GM13977 (cell line): ENCODE results near the gene CHRD.
A peak's percentile ranks its signal among the peaks of the same experiment; 100 is the strongest.
"Not testable (repeated sequence)": the region's sequence is repeated elsewhere in the genome, so short reads cannot be mapped to it uniquely, and the experiment has no call there.

Source experiments
- DNase-seq: peaks from one replicate; pipeline ENCODE4 v3.0.0; 2012; ENCODE audit warnings: low spot score
- in situ Hi-C: fragments of 300-500 bp; cut with MboI; formaldehyde crosslinking; loops from one replicate; pipeline ENCODE4 v1.12.0; 2022; ENCODE audit warnings: low sequenced_read_pairs, low pct_unique_long_range_greater_than_20kb, mixed read lengths, inconsistent platforms; ENCODE audit not compliant: unreplicated experiment
- TF ChIP-seq, protein P1 (sequence below): IDR thresholded peaks from 2 replicates; pipeline ENCODE4 v1.5.1; 2012; ENCODE audit warnings: mild to moderate bottlenecking, control low read depth; ENCODE audit not compliant: insufficient read depth; ENCODE audit errors: extremely low read depth, missing control alignments

Gene CHRD

DNA sequence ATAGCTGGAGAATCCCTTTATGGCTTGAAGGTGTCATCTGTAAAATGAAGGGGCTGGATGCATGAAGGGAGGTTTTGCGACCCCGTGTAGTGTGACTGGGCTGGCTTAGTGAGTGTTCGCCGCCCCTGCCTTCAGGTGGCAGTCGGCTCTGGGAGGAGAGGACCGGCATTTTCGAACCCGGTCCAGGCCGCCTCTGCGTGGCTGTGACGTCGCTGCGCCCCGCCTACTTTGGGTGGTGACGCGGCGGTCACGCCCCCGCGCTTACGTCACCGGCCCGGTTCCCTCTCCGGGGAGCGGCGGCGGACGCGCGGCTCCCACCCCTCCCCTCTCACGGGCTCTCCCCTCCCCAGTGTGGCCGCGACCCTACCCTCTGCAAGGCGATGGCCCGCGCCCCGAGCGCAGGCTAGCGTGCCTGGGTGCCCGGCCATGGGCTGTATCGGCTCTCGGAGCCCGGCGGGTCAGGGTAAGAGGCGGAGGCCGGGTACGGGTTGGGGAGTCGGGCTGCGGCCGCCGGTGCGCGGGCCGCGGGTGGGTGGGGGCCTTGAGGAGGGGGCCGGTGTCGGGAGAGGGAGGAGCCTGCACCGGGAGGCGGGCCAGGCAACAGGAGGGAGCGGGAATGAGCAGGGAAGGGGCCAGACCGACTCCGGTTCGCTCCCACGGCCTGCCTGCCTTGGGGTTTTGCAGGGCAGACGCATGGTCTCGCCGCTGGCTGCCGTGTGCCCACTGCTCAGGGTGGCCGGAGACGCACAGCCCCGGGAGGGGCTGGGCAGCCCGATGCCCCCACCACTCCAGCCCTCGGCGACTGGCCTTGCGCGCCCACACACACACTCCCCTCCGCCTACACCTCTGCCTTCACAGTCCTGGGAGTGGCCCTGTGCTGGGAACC, 44.0 kb upstream of the CHRD start:
- TF ChIP-seq, protein P1, sequence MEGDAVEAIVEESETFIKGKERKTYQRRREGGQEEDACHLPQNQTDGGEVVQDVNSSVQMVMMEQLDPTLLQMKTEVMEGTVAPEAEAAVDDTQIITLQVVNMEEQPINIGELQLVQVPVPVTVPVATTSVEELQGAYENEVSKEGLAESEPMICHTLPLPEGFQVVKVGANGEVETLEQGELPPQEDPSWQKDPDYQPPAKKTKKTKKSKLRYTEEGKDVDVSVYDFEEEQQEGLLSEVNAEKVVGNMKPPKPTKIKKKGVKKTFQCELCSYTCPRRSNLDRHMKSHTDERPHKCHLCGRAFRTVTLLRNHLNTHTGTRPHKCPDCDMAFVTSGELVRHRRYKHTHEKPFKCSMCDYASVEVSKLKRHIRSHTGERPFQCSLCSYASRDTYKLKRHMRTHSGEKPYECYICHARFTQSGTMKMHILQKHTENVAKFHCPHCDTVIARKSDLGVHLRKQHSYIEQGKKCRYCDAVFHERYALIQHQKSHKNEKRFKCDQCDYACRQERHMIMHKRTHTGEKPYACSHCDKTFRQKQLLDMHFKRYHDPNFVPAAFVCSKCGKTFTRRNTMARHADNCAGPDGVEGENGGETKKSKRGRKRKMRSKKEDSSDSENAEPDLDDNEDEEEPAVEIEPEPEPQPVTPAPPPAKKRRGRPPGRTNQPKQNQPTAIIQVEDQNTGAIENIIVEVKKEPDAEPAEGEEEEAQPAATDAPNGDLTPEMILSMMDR = no peak
- DNase-seq = peak; percentile 95
- in situ Hi-C loops = no loop called here

DNA sequence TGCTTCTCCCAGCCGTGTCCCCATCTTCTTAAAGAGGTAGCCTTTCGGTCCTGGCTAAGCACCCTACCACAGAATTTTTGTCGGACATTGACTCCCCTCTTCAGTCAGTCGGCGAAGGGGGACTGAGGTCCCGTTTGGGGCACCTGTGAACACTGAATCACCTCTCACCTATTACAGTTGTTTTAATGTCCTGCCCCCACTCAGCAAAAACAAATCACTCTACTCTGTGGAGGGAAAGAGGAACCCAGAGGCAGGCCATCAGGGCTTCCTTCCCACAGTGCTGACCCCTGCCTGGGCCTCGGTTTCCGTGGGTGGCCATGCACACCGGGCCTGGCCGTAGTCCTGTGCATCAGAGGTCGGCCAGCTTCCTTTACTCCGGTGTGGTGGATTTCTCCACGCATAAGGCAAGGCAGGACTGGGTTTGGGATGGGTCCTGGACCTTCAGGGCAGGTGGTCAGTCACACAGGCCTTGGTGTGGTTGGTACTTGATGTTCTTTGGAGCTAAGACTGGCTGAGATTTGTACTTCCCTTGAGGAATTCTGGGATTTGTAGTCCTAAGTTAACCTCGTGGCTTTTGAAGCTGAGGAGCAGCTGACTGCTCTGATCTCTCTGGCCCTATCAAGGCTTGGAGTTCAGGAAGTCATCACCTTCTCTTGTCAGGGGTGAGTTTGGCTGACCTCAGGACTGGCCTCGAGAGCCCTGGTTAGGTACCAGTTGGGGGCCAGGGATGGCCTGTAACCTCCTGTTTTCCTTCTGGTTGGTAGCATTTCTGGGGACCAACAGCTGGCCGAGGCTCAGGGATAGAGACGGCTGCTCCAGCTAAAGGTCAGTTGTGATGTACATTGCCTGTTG, 43.1 kb upstream of the CHRD start:
- in situ Hi-C loops = no loop called here
- TF ChIP-seq, protein P1 = no peak
- DNase-seq = peak; percentile 71

DNA sequence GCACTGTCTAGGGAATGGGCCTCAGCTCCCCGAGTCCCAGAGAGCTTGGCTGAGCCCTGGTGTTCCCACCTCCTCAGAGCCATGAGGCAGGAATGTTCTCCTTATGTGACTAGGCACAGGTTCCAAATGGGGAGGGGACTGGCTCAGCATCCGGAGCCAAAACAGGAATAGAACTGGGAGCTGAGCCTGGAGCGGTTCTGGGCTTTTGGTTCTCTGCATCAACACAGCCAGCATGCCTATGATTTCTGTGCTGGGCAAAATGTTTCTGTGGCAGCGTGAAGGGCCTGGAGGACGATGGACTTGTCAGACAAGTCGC, 42.5 kb upstream of the CHRD start, which contains the start of gene FAM131A:
FAM131A (plus strand) TSS at position 202 of the 316 bp plus-strand sequence; CDS start at position 233, 31 bp downstream.
- TF ChIP-seq, protein P1 = no peak
- DNase-seq = no peak
- in situ Hi-C loops = no loop called here

DNA sequence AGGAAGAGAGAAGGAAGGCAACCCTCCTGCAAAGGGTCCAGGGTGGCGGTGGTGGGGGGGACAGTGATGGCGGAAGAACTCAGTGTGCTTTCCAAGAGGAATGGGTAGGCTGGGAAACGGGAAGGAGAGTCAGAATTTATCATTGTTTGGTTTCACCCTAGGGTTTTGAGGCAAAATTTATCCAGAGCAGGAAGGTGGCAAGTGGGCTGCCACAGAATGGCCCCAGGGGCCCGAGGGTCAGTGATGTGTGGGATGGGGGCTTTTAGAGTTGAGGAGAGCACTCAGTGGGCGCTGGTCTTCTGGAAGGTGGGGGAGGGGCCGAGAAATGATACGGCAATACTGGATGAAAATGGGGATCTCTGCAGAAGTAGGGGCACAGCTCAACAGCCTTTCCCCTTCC, 41.9 kb upstream of the CHRD start:
- DNase-seq = no peak
- in situ Hi-C loops = no loop called here
- TF ChIP-seq, protein P1 = no peak

DNA sequence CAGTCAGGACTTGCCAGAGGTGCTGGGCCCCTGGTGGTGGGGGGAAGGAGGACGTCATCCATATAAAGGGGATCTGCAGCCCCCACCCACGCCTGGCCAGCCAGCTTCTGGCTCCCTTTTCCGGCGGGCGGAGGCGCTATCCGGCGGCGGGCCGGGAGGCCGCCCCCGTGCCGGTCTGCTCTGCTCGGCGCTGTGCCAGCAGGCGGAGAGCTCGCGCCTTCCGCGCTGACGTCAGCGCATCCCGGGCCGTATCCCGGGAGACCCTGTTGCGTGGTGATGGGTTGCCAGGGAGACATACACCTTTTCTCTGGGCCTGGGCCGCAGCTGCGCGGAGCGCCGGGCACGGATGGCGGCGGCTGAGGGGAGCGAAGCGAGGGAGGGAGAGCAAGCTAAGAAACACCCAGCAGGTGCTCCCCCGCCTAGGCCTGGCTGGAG, 41.3 kb upstream of the CHRD start:
- in situ Hi-C loops = no loop called here
- DNase-seq = no peak
- TF ChIP-seq, protein P1 = no peak

DNA sequence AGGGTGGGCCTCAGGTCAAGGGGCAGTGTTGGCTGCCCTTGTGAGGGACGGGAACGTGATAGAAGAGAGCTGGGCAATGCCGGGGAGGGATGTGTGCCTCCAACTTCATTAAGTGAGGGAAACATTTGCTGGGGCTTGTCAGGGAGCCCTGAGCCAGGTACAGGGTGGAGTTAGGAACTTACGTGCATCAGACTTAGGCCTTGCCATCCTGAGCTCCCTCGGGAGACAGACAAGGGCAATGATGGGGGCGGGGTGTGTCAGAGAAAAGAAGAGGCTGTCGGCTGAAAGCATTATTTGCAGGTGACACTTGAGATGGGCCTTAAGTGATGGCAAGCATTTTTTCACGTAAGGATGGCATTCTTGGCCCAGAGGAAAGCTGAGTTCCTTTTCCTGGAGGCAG, 40.9 kb upstream of the CHRD start:
- in situ Hi-C loops = no loop called here
- DNase-seq = no peak
- TF ChIP-seq, protein P1 = no peak

DNA sequence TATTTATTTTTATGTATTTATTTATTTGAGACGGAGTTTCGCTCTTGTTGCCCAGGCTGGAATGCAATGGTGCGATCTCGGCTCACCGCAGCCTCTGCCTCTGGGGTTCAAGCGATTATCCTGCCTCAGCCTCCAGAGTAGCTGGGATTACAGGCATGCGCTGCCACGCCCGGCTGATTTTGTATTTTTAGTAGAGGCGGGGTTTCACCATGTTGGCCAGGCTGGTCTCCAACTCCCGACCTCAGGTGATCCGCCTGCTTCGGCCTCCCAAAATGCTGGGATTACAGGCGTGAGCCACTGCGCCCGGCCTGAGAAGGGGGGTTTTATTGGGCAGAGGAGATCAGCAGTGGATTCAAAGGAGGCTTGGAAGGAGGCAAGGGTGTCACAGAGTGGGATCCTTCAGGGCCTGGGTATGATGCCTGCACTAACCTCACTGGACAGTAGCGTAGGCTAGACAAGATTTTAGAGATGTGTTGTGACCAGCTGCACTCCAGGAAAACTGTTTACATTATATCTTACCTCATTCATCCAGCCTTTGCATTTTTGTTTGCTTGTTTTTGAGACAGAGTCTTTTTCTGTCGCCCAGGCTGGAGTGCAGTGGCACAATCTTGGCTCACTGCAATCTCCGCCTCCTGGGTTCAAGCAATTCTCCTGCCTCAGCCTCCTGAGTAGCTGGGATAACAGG, 40.3 kb upstream of the CHRD start:
- in situ Hi-C loops, DNase-seq: not testable (repeated sequence)
